Measurements from ENCODE around the gene SMIM45.

SMIM45 gene

GRCh38 chr22:41906822-41907221 lies 45.1 kb upstream of the SMIM45 start:
- H2BK120ac ChIP-seq (ENCODE audit: low read depth, low read length) = no peak overlapping the region
- H2AK5ac ChIP-seq (ENCODE audit: low read depth, low read length) = no peak overlapping the region
- no peak overlapping the region for H3K27ac ChIP-seq (ENCODE audit: insufficient read depth, low read length)
- H3K23ac ChIP-seq (ENCODE audit: low read depth, low read length) = no peak overlapping the region
- TSS peak; percentile 88 for BruUV-seq (replicated peaks)
- no CpG with 5 or more reads among the region's 5 CpGs for WGBS, 2 experiments (ENCODE audit: extremely low coverage in 2 of 2, insufficient read length in 1 of 2)
- no peak overlapping the region for H3K4me3 ChIP-seq (ENCODE audit: insufficient read depth, low read depth, low read length)
- H4K8ac ChIP-seq (ENCODE audit: low read depth in 2 of 2, low read length in 2 of 2) = no peak overlapping the region
- POLR2A ChIA-PET (ENCODE audit: unreplicated experiment) = no interaction called here
- no peak for DNase-seq
- H2AFZ ChIP-seq (replicated peaks; ENCODE audit: low read length, poor library complexity) = no peak overlapping the region
- CTCF ChIA-PET = no interaction called here
- H3K9me3 ChIP-seq (ENCODE audit: control insufficient read depth, insufficient read depth, low read length) = no peaks in the 10 kb centered on the region
- no peak overlapping the region for H2BK20ac ChIP-seq (ENCODE audit: low read depth, low read length)
- H3K18ac ChIP-seq (ENCODE audit: low read depth, low read length) = no peak overlapping the region
- H4K5ac ChIP-seq (ENCODE audit: low read depth, low read length) = no peak overlapping the region
- H2AK9ac ChIP-seq (replicated peaks; ENCODE audit: low read depth, low read length, poor library complexity) = no peak overlapping the region
- H3K9ac ChIP-seq (ENCODE audit: low read depth, low read length) = no peak overlapping the region
- H2BK15ac ChIP-seq (ENCODE audit: low read depth, low read length) = no peak overlapping the region
- no peak for ATAC-seq (ENCODE audit: low read depth)
- peaks cover 2% of the 10 kb centered on the region; the same call in 1 of the 2 replicates for H3K4me1 ChIP-seq (ENCODE audit: control insufficient read depth, insufficient read depth, low read length)
- no peak overlapping the region for H2BK5ac ChIP-seq (ENCODE audit: low read depth, low read length, poor library complexity, severe bottlenecking)
- no peak overlapping the region for H4K91ac ChIP-seq (ENCODE audit: insufficient read depth, low read depth, low read length)
- H3K79me1 ChIP-seq (ENCODE audit: low read depth in 1 of 2, low read length in 2 of 2) = no peaks in the 10 kb centered on the region
- H3K56ac ChIP-seq (ENCODE audit: extremely low read depth, insufficient read depth, low read length) = no peak overlapping the region
- TF ChIP-seq POLR2A (IDR thresholded peaks at IDR 0.05; ENCODE audit: low read depth, low read length) (no peak), FOS (IDR thresholded peaks at IDR 0.05; ENCODE audit: low read depth, low read length) (no peak), NFE2L2 (IDR thresholded peaks at IDR 0.05; ENCODE audit: low read depth, low read length) (no peak), RAD21 (IDR thresholded peaks at IDR 0.05; ENCODE audit: low read length) (no peak), CEBPB (IDR thresholded peaks at IDR 0.05; ENCODE audit: low read depth, low read length) (no peak), MXI1 (IDR thresholded peaks at IDR 0.05; ENCODE audit: borderline replicate concordance, low read depth, low read length) (no peak), CTCF (conservative IDR thresholded peaks at IDR 0.05; ENCODE audit: low read depth, low read length) (no peak), SMC3 (IDR thresholded peaks at IDR 0.05; ENCODE audit: low read depth, low read length) (no peak), MAFK (IDR thresholded peaks at IDR 0.05; ENCODE audit: low read depth, low read length) (no peak)
- no peak overlapping the region for H3K4ac ChIP-seq (ENCODE audit: low read depth, low read length)
- intact Hi-C loops (cut with micrococcal nuclease) (no loop called here), in situ Hi-C loops (cut with MboI; ENCODE audit: low sequenced_read_pairs) (no loop called here), dilution Hi-C loops (cut with HindIII; ENCODE audit: low sequenced_read_pairs, unreplicated experiment) (no loop called here)
- peaks cover 26% of the 10 kb centered on the region for H3K27me3 ChIP-seq (ENCODE audit: control insufficient read depth, insufficient read depth, low read length)
- no peaks in the 10 kb centered on the region for H3K9me1 ChIP-seq (ENCODE audit: insufficient read depth, low read length)
- peaks cover 4% of the 10 kb centered on the region; the same call in 1 of the 2 replicates for H4K20me1 ChIP-seq (ENCODE audit: insufficient read depth, low read length)
- H3K36me3 ChIP-seq (ENCODE audit: control insufficient read depth, insufficient read depth, low read length) = peaks cover 12% of the 10 kb centered on the region; the same call in 1 of the 2 replicates
- H3K14ac ChIP-seq (replicated peaks; ENCODE audit: low read depth, low read length) = no peak overlapping the region
- no peak overlapping the region for H3K4me2 ChIP-seq (ENCODE audit: low read depth, low read length)

All from IMR-90 (cell line).